HepG2 (cell line): Measurements from ENCODE around the gene FCRLA.

Experiments
- HCFC1 ChIP-seq: fragments of 150-350 bp; IDR thresholded peaks from 2 replicates; pipeline ENCODE4 v1.6.1; 2014; ENCODE audit warnings: low read depth, low read length
- MAZ ChIP-seq, 2 experiments: sonication (generic) in 1 of 2; formaldehyde crosslinking in 1 of 2; IDR thresholded peaks; 2 replicates each; pipeline versions ENCODE4 v1.5.0 to v1.6.1; 2012 to 2020; ENCODE audit warnings: low read depth in 2 of 2, mild to moderate bottlenecking in 2 of 2, borderline replicate concordance in 1 of 2, improper control_type of control experiment in 1 of 2, low read length in 1 of 2, missing genetic modification reagents in 1 of 2, moderate library complexity in 1 of 2
- MTA1 ChIP-seq: sonication (generic); formaldehyde crosslinking; IDR thresholded peaks from 2 replicates; pipeline ENCODE4 v1.4.0; 2020; ENCODE audit warnings: missing genetic modification reagents, mild to moderate bottlenecking, borderline replicate concordance
- POLR2AphosphoS5 ChIP-seq: IDR thresholded peaks from 2 replicates; pipeline ENCODE4 v1.6.1; 2012; ENCODE audit warnings: low read depth, low read length
- TGIF2 ChIP-seq: IDR thresholded peaks from 2 replicates; pipeline ENCODE4 v1.6.1; 2016; ENCODE audit warnings: control low read depth, missing compliant biosample characterization
- ZFX ChIP-seq: sonication (generic); formaldehyde crosslinking; IDR thresholded peaks from 2 replicates; pipeline ENCODE4 v1.4.0; 2020; ENCODE audit warnings: mild to moderate bottlenecking, low read depth, missing genetic modification reagents, moderate library complexity
- ZNF788 ChIP-seq: sonication (generic); formaldehyde crosslinking; IDR thresholded peaks from 2 replicates; pipeline ENCODE4 v1.5.0; 2020; ENCODE audit warnings: mild to moderate bottlenecking, missing genetic modification reagents, borderline replicate concordance

- TF ChIP-seq HCFC1 (no peak), TGIF2 (no peak), ZFX (CRISPR knock-in tag) (no peak), MAZ (IDR thresholded peaks at IDR 0.05; ENCODE audit: borderline replicate concordance, low read depth, low read length) (no peak), MAZ (CRISPR knock-in tag; IDR thresholded peaks at IDR 0.05; ENCODE audit: low read depth) (no peak), ZNF788 (CRISPR knock-in tag) (no peak), POLR2AphosphoS5 (no peak), MTA1 (CRISPR knock-in tag) (no peak)
These were observed 26.5 kb downstream of the FCRLA start for GRCh38 chr1:161733526-161733925.
